Endometrial microvascular endothelial cells (primary cell): ENCODE data around the gene ATP6V1G1. TPM values are rescaled to one million over a fixed set of nuclear protein-coding genes. Genes with fewer than 3 reads are reported as not detected.

Experiments used
- in situ Hi-C: cut with HindIII; loops from 2 replicates; pipeline ENCODE4 v1.10.0; 2017; ENCODE audit warnings: low sequenced_read_pairs, low pct_unique_long_range_greater_than_20kb; ENCODE audit errors: inconsistent ontology term
- total RNA-seq: library from RNA; depleted of rRNA; stranded (reverse); fragments of >200 nt; gene quantifications from one replicate; pipeline ENCODE4 v1.2.3, GENCODE V29; 2015; ENCODE audit errors: inconsistent ontology term

The ATP6V1G1 gene
- 117 TPM for total RNA-seq

GRCh38 chr9:114587345-114588202, at the start of gene ATP6V1G1:
ATP6V1G1 (plus strand) TSS chr9:114587769; CDS start chr9:114587839, 70 bp downstream.
- in situ Hi-C loops = no loop called here

- in situ Hi-C loops = no loop called here
These were observed 49.3 kb upstream of the ATP6V1G1 start for GRCh38 chr9:114538241-114538640.

- in situ Hi-C loops = no loop called here
These were observed 47.7 kb upstream of the ATP6V1G1 start for GRCh38 chr9:114539701-114540380.

- in situ Hi-C loops = no loop called here
These were observed 42.5 kb upstream of the ATP6V1G1 start for GRCh38 chr9:114545055-114545454.

- in situ Hi-C loops = no loop called here
These were observed 40.7 kb upstream of the ATP6V1G1 start for GRCh38 chr9:114546851-114547250.

GRCh38 chr9:114549697-114550330, 37.8 kb upstream of the ATP6V1G1 start:
- in situ Hi-C loops = no loop called here

- in situ Hi-C loops = no loop called here
These were observed 35.6 kb upstream of the ATP6V1G1 start for GRCh38 chr9:114551750-114552685.

- in situ Hi-C loops = no loop called here
These were observed 34.9 kb upstream of the ATP6V1G1 start for GRCh38 chr9:114552706-114553105.

GRCh38 chr9:114553202-114553601, 34.4 kb upstream of the ATP6V1G1 start:
- in situ Hi-C loops = no loop called here

GRCh38 chr9:114555696-114556095, 31.9 kb upstream of the ATP6V1G1 start:
- in situ Hi-C loops = no loop called here

GRCh38 chr9:114558027-114558675, 29.4 kb upstream of the ATP6V1G1 start:
- in situ Hi-C loops = no loop called here

- in situ Hi-C loops = no loop called here
These were observed 27.6 kb upstream of the ATP6V1G1 start for GRCh38 chr9:114559830-114560513.

- in situ Hi-C loops = no loop called here
These were observed 26.6 kb upstream of the ATP6V1G1 start for GRCh38 chr9:114560956-114561355.

GRCh38 chr9:114561771-114562170, 25.8 kb upstream of the ATP6V1G1 start:
- in situ Hi-C loops = no loop called here

GRCh38 chr9:114565204-114565603, 22.4 kb upstream of the ATP6V1G1 start:
- in situ Hi-C loops = no loop called here

GRCh38 chr9:114570742-114571141, 16.8 kb upstream of the ATP6V1G1 start:
- in situ Hi-C loops = no loop called here

- in situ Hi-C loops = no loop called here
These were observed 16.2 kb upstream of the ATP6V1G1 start for GRCh38 chr9:114571391-114571790.

- in situ Hi-C loops = no loop called here
These were observed 15.4 kb upstream of the ATP6V1G1 start for GRCh38 chr9:114572199-114572598.
